ENCODE measurements around the gene PROM1.

The PROM1 gene

DNA sequence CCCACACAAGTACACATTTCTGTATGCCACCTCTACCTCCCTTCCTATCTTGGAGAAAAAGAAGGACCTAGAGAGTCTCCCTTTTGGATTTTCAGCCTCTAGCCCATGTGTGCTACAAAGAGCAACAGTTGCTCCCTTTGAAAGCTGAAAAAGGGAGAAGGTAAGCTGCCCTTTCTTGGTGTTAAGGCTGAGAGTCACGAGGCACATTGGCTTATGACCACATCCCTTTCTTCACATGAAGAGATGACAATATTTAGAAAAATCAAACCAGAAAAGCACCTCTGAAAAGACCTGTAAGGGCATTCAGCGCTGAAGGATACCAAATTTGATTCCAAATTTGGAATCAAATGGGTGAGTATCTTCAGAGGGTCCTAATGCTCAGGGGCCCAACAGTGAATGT lies 138.9 kb downstream of the PROM1 start:
- ChIA-PET POLR2A (no interaction called here), CTCF (no interaction called here)
- Histone ChIP-seq H3K9me3 (ENCODE audit: control insufficient read depth, insufficient read depth, low read depth, low read length) (no peaks in the 10 kb centered on the region), H3K4me3 (ENCODE audit: low read depth, low read length) (no peak overlapping the region), H3K4me1 (ENCODE audit: control insufficient read depth, insufficient read depth, low read length) (no peaks in the 10 kb centered on the region), H3K36me3 (ENCODE audit: control insufficient read depth in 2 of 2, insufficient read depth in 1 of 2, low read length in 2 of 2) (no peaks in the 10 kb centered on the region), H3K27ac (ENCODE audit: extremely low read depth, low read depth, low read length) (no peak overlapping the region)
- TF ChIP-seq ZNF558 (tag by site-specific recombination; IDR thresholded peaks at IDR 0.05) (no peak), ZFP69B (tag by site-specific recombination; IDR thresholded peaks at IDR 0.05) (no peak), ZNF621 (tag by site-specific recombination; IDR thresholded peaks at IDR 0.05) (no peak), ZNF623 (tag by site-specific recombination; IDR thresholded peaks at IDR 0.05) (no peak), ZBTB1 (tag by site-specific recombination; IDR thresholded peaks at IDR 0.05) (no peak), EGR2 (tag by site-specific recombination; IDR thresholded peaks at IDR 0.05; ENCODE audit: low read depth) (no peak), SALL2 (tag by site-specific recombination; IDR thresholded peaks at IDR 0.05; ENCODE audit: borderline replicate concordance) (no peak), ZNF223 (tag by site-specific recombination; IDR thresholded peaks at IDR 0.05) (no peak), REPIN1 (tag by site-specific recombination; IDR thresholded peaks at IDR 0.05; ENCODE audit: low read depth) (no peak), ZNF37A (tag by site-specific recombination; IDR thresholded peaks at IDR 0.05) (no peak), HOXA7 (CRISPR knock-in tag; IDR thresholded peaks at IDR 0.05; ENCODE audit: borderline replicate concordance) (no peak), TCF7L2 (IDR thresholded peaks at IDR 0.05; ENCODE audit: borderline replicate concordance, low read depth, low read length) (no peak), ZBTB8A (tag by site-specific recombination; IDR thresholded peaks at IDR 0.05) (no peak), ZFP37 (tag by site-specific recombination; IDR thresholded peaks at IDR 0.05) (no peak)
- TF ChIP-seq, protein P1, sequence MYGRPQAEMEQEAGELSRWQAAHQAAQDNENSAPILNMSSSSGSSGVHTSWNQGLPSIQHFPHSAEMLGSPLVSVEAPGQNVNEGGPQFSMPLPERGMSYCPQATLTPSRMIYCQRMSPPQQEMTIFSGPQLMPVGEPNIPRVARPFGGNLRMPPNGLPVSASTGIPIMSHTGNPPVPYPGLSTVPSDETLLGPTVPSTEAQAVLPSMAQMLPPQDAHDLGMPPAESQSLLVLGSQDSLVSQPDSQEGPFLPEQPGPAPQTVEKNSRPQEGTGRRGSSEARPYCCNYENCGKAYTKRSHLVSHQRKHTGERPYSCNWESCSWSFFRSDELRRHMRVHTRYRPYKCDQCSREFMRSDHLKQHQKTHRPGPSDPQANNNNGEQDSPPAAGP (tag by site-specific recombination; IDR thresholded peaks at IDR 0.05) = no peak
- TF ChIP-seq, protein P2, sequence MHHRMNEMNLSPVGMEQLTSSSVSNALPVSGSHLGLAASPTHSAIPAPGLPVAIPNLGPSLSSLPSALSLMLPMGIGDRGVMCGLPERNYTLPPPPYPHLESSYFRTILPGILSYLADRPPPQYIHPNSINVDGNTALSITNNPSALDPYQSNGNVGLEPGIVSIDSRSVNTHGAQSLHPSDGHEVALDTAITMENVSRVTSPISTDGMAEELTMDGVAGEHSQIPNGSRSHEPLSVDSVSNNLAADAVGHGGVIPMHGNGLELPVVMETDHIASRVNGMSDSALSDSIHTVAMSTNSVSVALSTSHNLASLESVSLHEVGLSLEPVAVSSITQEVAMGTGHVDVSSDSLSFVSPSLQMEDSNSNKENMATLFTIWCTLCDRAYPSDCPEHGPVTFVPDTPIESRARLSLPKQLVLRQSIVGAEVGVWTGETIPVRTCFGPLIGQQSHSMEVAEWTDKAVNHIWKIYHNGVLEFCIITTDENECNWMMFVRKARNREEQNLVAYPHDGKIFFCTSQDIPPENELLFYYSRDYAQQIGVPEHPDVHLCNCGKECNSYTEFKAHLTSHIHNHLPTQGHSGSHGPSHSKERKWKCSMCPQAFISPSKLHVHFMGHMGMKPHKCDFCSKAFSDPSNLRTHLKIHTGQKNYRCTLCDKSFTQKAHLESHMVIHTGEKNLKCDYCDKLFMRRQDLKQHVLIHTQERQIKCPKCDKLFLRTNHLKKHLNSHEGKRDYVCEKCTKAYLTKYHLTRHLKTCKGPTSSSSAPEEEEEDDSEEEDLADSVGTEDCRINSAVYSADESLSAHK (tag by site-specific recombination; IDR thresholded peaks at IDR 0.05) = no peak

DNA sequence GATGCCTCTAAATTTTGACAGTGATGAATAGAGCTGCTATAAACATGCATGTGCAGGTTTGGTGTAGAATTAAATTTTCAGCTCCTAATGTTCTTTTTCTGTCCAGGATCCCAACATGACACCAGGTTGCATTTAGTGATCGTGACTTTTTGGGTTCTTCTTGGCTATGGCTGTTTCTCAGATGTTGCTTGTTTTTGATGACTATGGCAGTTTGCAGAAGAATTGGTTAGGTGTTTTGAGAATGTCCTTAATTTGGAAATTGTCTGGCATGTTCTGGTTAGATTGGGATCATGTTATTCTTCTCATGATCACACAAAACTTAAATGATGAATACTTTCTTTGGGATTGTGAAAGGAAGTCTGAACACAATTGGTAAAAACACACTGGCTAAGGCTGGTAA lies 141.5 kb downstream of the PROM1 start:
- H3K9me3 ChIP-seq (ENCODE audit: control insufficient read depth, insufficient read depth, low read depth, low read length) = no peaks in the 10 kb centered on the region
- TF ChIP-seq ZNF747 (tag by site-specific recombination; IDR thresholded peaks at IDR 0.05) (no peak), ZSCAN16 (tag by site-specific recombination; IDR thresholded peaks at IDR 0.05) (no peak), ZNF132 (tag by site-specific recombination; IDR thresholded peaks at IDR 0.05; ENCODE audit: borderline replicate concordance) (no peak), ZNF785 (tag by site-specific recombination; IDR thresholded peaks at IDR 0.05) (no peak), ZNF623 (tag by site-specific recombination; IDR thresholded peaks at IDR 0.05) (no peak), ZBTB20 (tag by site-specific recombination; IDR thresholded peaks at IDR 0.05) (no peak), ZFP41 (tag by site-specific recombination; IDR thresholded peaks at IDR 0.05; ENCODE audit: borderline replicate concordance) (no peak), ZNF202 (tag by site-specific recombination; IDR thresholded peaks at IDR 0.05; ENCODE audit: borderline replicate concordance) (no peak), ZBTB8A (tag by site-specific recombination; IDR thresholded peaks at IDR 0.05) (no peak), ZNF133 (tag by site-specific recombination; IDR thresholded peaks at IDR 0.05) (no peak), ZNF473 (tag by site-specific recombination; IDR thresholded peaks at IDR 0.05) (no peak), ZNF600 (tag by site-specific recombination; IDR thresholded peaks at IDR 0.05) (no peak)
- CTCF ChIA-PET = no interaction called here
- no peak overlapping the region for H3K27ac ChIP-seq (ENCODE audit: extremely low read depth, low read depth, low read length)
- H3K36me3 ChIP-seq (ENCODE audit: control insufficient read depth in 2 of 2, insufficient read depth in 1 of 2, low read length in 2 of 2) = no peaks in the 10 kb centered on the region
- H3K4me1 ChIP-seq (ENCODE audit: control insufficient read depth, insufficient read depth, low read length) = no peaks in the 10 kb centered on the region
- H3K4me3 ChIP-seq (ENCODE audit: low read depth, low read length) = no peak overlapping the region
- POLR2A ChIA-PET = no interaction called here
